ENCODE results near the gene ATP4B. TPM values are rescaled to one million over a fixed set of nuclear protein-coding genes. Genes with fewer than 3 reads are reported as not detected.

Gene ATP4B
- total RNA-seq, 1 experiment from 2014 or later = not detected

DNA sequence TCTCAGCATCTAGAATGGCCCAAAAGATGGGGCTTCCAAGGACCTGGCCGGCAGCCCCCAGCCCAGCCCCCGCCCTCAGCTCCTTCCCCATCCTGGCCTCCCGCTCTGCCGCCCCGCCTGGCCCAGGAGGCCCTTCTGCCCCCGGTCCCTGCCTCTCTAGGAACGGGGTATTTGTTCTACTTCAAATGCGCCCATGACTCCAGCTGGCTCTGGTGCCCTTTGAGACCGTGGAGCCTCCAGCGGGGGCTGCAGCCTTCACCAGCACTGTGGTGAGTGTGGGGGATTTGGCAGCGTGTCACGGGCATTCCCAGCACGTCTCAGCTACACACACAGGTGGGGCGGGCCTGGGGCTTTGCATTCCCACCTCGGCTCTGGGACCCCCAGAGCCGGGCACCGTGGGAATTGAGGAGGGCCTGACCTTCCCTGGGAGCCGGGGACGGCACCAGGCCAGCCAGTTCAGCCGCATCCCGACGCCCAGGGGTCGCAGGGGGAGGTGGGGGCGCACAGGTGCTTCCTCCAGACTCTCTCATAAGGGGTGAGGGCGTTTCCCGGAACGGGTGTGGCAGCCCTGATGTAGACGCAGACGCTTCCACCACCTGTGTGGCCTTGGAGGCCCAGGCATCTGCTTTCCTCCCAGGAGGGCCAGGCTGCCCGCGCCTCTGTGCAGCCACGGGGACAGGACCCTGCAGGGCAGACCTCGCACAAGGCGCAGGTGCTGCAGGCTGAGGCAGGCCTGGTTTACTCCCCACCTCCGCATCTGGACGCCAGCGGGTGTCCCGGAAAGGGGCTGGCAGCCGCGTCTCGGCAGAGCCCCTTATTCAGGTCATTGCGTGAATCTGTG lies 947 bp downstream of the ATP4B start:
- DNase-seq = no peak
- no peak overlapping the region for H3K9ac ChIP-seq (ENCODE audit: low read length)
- H3F3A ChIP-seq (ENCODE audit: low read length, unreplicated experiment) = no peaks in the 10 kb centered on the region
- POLR2A ChIA-PET (ENCODE audit: unreplicated experiment) = no interaction called here
- CTCF ChIA-PET = no interaction called here
- no peaks in the 10 kb centered on the region for H3K9me2 ChIP-seq (replicated peaks; ENCODE audit: low read length)
- no TSS peak for BruUV-seq (replicated peaks)
- no peak overlapping the region for H3K4me2 ChIP-seq (ENCODE audit: low read length)
- TF ChIP-seq, protein P1, sequence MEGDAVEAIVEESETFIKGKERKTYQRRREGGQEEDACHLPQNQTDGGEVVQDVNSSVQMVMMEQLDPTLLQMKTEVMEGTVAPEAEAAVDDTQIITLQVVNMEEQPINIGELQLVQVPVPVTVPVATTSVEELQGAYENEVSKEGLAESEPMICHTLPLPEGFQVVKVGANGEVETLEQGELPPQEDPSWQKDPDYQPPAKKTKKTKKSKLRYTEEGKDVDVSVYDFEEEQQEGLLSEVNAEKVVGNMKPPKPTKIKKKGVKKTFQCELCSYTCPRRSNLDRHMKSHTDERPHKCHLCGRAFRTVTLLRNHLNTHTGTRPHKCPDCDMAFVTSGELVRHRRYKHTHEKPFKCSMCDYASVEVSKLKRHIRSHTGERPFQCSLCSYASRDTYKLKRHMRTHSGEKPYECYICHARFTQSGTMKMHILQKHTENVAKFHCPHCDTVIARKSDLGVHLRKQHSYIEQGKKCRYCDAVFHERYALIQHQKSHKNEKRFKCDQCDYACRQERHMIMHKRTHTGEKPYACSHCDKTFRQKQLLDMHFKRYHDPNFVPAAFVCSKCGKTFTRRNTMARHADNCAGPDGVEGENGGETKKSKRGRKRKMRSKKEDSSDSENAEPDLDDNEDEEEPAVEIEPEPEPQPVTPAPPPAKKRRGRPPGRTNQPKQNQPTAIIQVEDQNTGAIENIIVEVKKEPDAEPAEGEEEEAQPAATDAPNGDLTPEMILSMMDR (conservative IDR thresholded peaks at IDR 0.05; ENCODE audit: low read depth, low read length) = no peak
- no peak for TF ChIP-seq EZH2phosphoT487 (IDR thresholded peaks at IDR 0.05; ENCODE audit: borderline replicate concordance, low read length)
- no peaks in the 10 kb centered on the region for H4K20me1 ChIP-seq (ENCODE audit: low read length)
- intact Hi-C loops (cut with micrococcal nuclease) = no loop called here
- H3K36me3 ChIP-seq (ENCODE audit: low read depth, low read length) = no peaks in the 10 kb centered on the region
- H3K79me2 ChIP-seq (ENCODE audit: low read length) = no peaks in the 10 kb centered on the region
- H3K4me1 ChIP-seq (ENCODE audit: insufficient read depth, low read length) = 0 out of 2 replicates have a peak, but pooled peaks cover 7% of the 10 kb centered on the region
- H3K27me3 ChIP-seq (ENCODE audit: low read length) = no peaks in the 10 kb centered on the region
- H3K27ac ChIP-seq (ENCODE audit: low read length) = no peak overlapping the region
- no peak for ATAC-seq
- H3K9me3 ChIP-seq (ENCODE audit: low read length) = no peaks in the 10 kb centered on the region
- no peak overlapping the region for H3K4me3 ChIP-seq (ENCODE audit: low read length)
- H2AFZ ChIP-seq (ENCODE audit: low read length) = no peak overlapping the region

DNA sequence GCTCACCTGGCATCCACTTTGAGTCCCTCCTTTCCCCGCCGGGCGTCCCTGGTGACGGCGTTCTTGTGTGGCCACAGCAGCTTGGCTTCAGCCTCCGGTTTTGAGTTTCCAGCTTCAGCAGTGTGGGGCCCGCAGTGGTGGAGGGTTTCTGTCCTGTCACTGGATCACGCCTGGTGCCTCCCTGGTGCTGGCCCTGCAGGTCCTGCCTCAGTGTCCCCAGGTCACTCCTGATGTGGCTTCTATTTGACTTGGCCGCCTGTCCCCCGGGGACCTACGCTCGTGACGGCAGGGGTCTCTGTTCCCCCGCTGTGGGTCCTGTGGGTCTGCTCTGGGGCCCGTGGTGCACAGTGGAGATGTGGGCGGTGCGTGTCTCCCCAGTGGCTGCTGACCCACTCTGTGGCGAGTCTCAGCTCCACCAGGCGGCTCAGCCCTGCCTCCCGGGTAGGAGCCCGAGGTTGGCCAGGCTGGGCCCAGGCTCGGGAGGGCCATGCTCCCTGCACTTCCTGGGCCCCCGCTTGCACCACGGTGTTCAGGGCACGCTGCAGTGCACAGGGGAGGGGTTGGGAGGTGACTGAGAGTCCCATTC lies 1.9 kb downstream of the ATP4B start:
- DNase-seq (no peak), ATAC-seq (no peak)
- no peaks in the 10 kb centered on the region for H4K20me1 ChIP-seq (ENCODE audit: low read length)
- no peak overlapping the region for H3K27ac ChIP-seq (ENCODE audit: low read length)
- H3K9me3 ChIP-seq (ENCODE audit: low read length) = no peaks in the 10 kb centered on the region
- ChIA-PET POLR2A (ENCODE audit: unreplicated experiment) (interaction anchor here (0.6 kb wide), 1 partner anchor 66 kb away, joined by 3 read pairs; no protein-coding TSS in a partner anchor), CTCF (no interaction called here)
- H3K4me2 ChIP-seq (ENCODE audit: low read length) = no peak overlapping the region
- H3K27me3 ChIP-seq (ENCODE audit: low read length) = no peaks in the 10 kb centered on the region
- no peaks in the 10 kb centered on the region for H3K36me3 ChIP-seq (ENCODE audit: low read depth, low read length)
- H3K4me1 ChIP-seq (ENCODE audit: insufficient read depth, low read length) = 0 out of 2 replicates have a peak, but pooled peaks cover 7% of the 10 kb centered on the region
- H3F3A ChIP-seq (ENCODE audit: low read length, unreplicated experiment) = no peaks in the 10 kb centered on the region
- TF ChIP-seq EZH2phosphoT487 (IDR thresholded peaks at IDR 0.05; ENCODE audit: borderline replicate concordance, low read length) (no peak), EZH2 (IDR thresholded peaks at IDR 0.05; ENCODE audit: low read length, unreplicated experiment) (no peak)
- TF ChIP-seq, protein P1 (conservative IDR thresholded peaks at IDR 0.05; ENCODE audit: low read depth, low read length) = no peak
- no peaks in the 10 kb centered on the region for H3K9me2 ChIP-seq (replicated peaks; ENCODE audit: low read length)
- no peak overlapping the region for H2AFZ ChIP-seq (ENCODE audit: low read length)
- H3K79me2 ChIP-seq (ENCODE audit: low read length) = no peaks in the 10 kb centered on the region
- no peak overlapping the region for H3K4me3 ChIP-seq (ENCODE audit: low read length)
- intact Hi-C loops (cut with micrococcal nuclease) = no loop called here
- no TSS peak for BruUV-seq (replicated peaks)
- H3K9ac ChIP-seq (ENCODE audit: low read length) = no peak overlapping the region
